ENCODE results near the gene ADAMTSL3. TPM values are rescaled to one million over a fixed set of nuclear protein-coding genes. Genes with fewer than 3 reads are reported as not detected.

Gene ADAMTSL3
- total and polyA plus RNA-seq, 4 donors = 3.5 to 19.0 (median 8.0) TPM

- TF ChIP-seq, protein P1, sequence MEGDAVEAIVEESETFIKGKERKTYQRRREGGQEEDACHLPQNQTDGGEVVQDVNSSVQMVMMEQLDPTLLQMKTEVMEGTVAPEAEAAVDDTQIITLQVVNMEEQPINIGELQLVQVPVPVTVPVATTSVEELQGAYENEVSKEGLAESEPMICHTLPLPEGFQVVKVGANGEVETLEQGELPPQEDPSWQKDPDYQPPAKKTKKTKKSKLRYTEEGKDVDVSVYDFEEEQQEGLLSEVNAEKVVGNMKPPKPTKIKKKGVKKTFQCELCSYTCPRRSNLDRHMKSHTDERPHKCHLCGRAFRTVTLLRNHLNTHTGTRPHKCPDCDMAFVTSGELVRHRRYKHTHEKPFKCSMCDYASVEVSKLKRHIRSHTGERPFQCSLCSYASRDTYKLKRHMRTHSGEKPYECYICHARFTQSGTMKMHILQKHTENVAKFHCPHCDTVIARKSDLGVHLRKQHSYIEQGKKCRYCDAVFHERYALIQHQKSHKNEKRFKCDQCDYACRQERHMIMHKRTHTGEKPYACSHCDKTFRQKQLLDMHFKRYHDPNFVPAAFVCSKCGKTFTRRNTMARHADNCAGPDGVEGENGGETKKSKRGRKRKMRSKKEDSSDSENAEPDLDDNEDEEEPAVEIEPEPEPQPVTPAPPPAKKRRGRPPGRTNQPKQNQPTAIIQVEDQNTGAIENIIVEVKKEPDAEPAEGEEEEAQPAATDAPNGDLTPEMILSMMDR (IDR thresholded peaks at IDR 0.05; ENCODE audit: low read depth, low read length, missing input control) = no peak
- TF ChIP-seq, protein P2, sequence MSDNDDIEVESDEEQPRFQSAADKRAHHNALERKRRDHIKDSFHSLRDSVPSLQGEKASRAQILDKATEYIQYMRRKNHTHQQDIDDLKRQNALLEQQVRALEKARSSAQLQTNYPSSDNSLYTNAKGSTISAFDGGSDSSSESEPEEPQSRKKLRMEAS (IDR thresholded peaks at IDR 0.05) = no peak
- no peak for TF ChIP-seq RXRA (IDR thresholded peaks at IDR 0.05)
- no peak for TF ChIP-seq HNF4G (IDR thresholded peaks at IDR 0.05)
- no peak for TF ChIP-seq FOXA1 (IDR thresholded peaks at IDR 0.05)
- TF ChIP-seq EGR1 (IDR thresholded peaks at IDR 0.05; ENCODE audit: low read depth in 2 of 2) = no peak
- TF ChIP-seq JUND (IDR thresholded peaks at IDR 0.05) = no peak
- TF ChIP-seq HNF4A (conservative IDR thresholded peaks at IDR 0.05) = no peak
- no peak for TF ChIP-seq TAF1 (conservative IDR thresholded peaks at IDR 0.05)
- no peak for TF ChIP-seq YY1 (IDR thresholded peaks at IDR 0.05)
- no peak for TF ChIP-seq ZBTB33 (IDR thresholded peaks at IDR 0.05)
- TF ChIP-seq FOXA2 (IDR thresholded peaks at IDR 0.05) = no peak
- no peak for TF ChIP-seq REST (IDR thresholded peaks at IDR 0.05)
- no peaks in the 10 kb centered on the region for H3K9me3 ChIP-seq (ENCODE audit: control insufficient read depth in 4 of 4, low read length in 3 of 4)
- no peak overlapping the region for H3K27ac ChIP-seq (ENCODE audit: low read depth in 1 of 2, low read length in 2 of 2)
- no peak for DNase-seq (ENCODE audit: low spot score)
- H3K9ac ChIP-seq (ENCODE audit: low read depth in 1 of 2, low read length in 2 of 2) = no peak overlapping the region
- peaks cover 7 to 26% (median 14%) of the 10 kb centered on the region in 4 donors for H3K4me1 ChIP-seq (ENCODE audit: control insufficient read depth in 4 of 4, insufficient read depth in 4 of 4, low read length in 3 of 4)
- H3K36me3 ChIP-seq (ENCODE audit: control insufficient read depth in 4 of 4, insufficient read depth in 3 of 4, low read depth in 1 of 4, low read length in 3 of 4) = no peaks in the 10 kb centered on the region
- 80% methylated on average over 3 of the region's 3 CpGs for WGBS
- H3K27me3 ChIP-seq (ENCODE audit: control insufficient read depth in 4 of 4, insufficient read depth in 4 of 4, low read length in 3 of 4) = no peaks in the 10 kb centered on the region
- H3K4me3 ChIP-seq (ENCODE audit: low read depth in 1 of 3, low read length in 3 of 3) = no peak overlapping the region
These were observed 189.5 kb downstream of the ADAMTSL3 start for GRCh38 chr15:83843471-83843871.

DNA sequence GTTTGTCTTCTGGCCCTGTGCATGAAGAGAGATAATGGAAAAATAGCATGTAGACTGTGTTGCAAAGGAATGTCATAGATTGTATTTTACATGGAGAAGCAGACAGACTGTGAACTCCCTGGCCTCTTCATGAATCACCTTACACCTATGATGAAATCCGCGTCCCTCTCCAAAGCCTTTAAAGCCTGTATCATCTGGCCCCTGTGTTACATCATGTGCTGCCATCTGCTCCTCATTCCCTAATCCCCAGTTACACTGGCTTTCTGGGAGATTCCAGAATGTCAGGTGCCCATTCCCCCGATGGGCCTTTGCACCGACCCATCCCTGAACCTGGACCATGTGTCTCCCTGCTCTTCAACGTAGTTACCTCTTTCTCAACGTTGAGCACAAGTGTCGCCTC lies 190.8 kb downstream of the ADAMTSL3 start:
- Histone ChIP-seq H3K4me1 (ENCODE audit: control insufficient read depth in 4 of 4, insufficient read depth in 4 of 4, low read length in 3 of 4) (peaks cover 7 to 29% (median 14%) of the 10 kb centered on the region in 4 donors), H3K4me3 (ENCODE audit: low read depth in 1 of 3, low read length in 3 of 3) (no peak overlapping the region), H3K27ac (ENCODE audit: low read depth in 1 of 2, low read length in 2 of 2) (peak overlapping the region; percentile 66 to 96), H3K27me3 (ENCODE audit: control insufficient read depth in 4 of 4, insufficient read depth in 4 of 4, low read length in 3 of 4) (no peaks in the 10 kb centered on the region), H3K9me3 (ENCODE audit: control insufficient read depth in 4 of 4, low read length in 3 of 4) (no peaks in the 10 kb centered on the region), H3K36me3 (ENCODE audit: control insufficient read depth in 4 of 4, insufficient read depth in 3 of 4, low read depth in 1 of 4, low read length in 3 of 4) (no peaks in the 10 kb centered on the region), H3K9ac (ENCODE audit: low read depth in 1 of 2, low read length in 2 of 2) (no peak overlapping the region)
- 89% methylated on average over 7 of the region's 7 CpGs for WGBS
- TF ChIP-seq GABPA (IDR thresholded peaks at IDR 0.05 in 1 of 2, conservative IDR thresholded peaks at IDR 0.05 in 1 of 2) = no peak
- TF ChIP-seq, protein P1 (IDR thresholded peaks at IDR 0.05; ENCODE audit: low read depth, low read length, missing input control) = no peak
- TF ChIP-seq, protein P3, sequence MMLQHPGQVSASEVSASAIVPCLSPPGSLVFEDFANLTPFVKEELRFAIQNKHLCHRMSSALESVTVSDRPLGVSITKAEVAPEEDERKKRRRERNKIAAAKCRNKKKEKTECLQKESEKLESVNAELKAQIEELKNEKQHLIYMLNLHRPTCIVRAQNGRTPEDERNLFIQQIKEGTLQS (IDR thresholded peaks at IDR 0.05) = no peak
- TF ChIP-seq HNF4G (IDR thresholded peaks at IDR 0.05) = no peak
- TF ChIP-seq RAD21 (IDR thresholded peaks at IDR 0.05) = no peak
- no peak for TF ChIP-seq HNF4A (conservative IDR thresholded peaks at IDR 0.05)
- TF ChIP-seq FOXA2 (IDR thresholded peaks at IDR 0.05) = no peak
- TF ChIP-seq ZBTB33 (IDR thresholded peaks at IDR 0.05) = no peak
- TF ChIP-seq FOXA1 (IDR thresholded peaks at IDR 0.05) = no peak
- DNase-seq (ENCODE audit: low spot score) = no peak
